NB4 (cell line): Measurements from ENCODE around the gene NADK.

ENCODE experiments used
- CTCF ChIP-seq: IDR thresholded peaks from one replicate; pipeline ENCODE4 v1.5.1; 2012; ENCODE audit warnings: low read depth, low read length
- POLR2A ChIP-seq: IDR thresholded peaks from 2 replicates; pipeline ENCODE4 v1.6.1; 2011; ENCODE audit warnings: mild to moderate bottlenecking; ENCODE audit not compliant: insufficient read length; ENCODE audit errors: extremely low read depth

GRCh38 chr1:1758059-1758621 lies 20.1 kb downstream of the NADK start:
- TF ChIP-seq POLR2A (no peak), CTCF (no peak)
